HG02678 (cell line): Measurements from ENCODE around the gene LNPK.
"Not testable (repeated sequence)": the region's sequence is repeated elsewhere in the genome, so short reads cannot be mapped to it uniquely, and the experiment has no call there.

ENCODE experiments used
- ATAC-seq: cut with Tn5 transposase; IDR thresholded peaks from one replicate; pipeline ENCODE4 v1.9.1; 2021; ENCODE audit warnings: mild to moderate bottlenecking, moderate library complexity; ENCODE audit not compliant: unreplicated experiment

LNPK gene

GRCh38 chr2:176001916-176002687 lies at the start of gene LNPK:
TSS of gene LNPK (minus strand) at chr2:176002267. CDS start at chr2:175995584, 6,683 bp downstream.
- ATAC-seq, result peak; percentile 95

GRCh38 chr2:176039375-176039774 lies 37.3 kb upstream of the LNPK start:
- no peak for ATAC-seq

GRCh38 chr2:176038694-176039093 lies 36.6 kb upstream of the LNPK start:
- no peak for ATAC-seq

- ATAC-seq, result no peak
These were observed 33.1 kb upstream of the LNPK start for GRCh38 chr2:176035013-176035691.

- no peak for ATAC-seq
These were observed 25.7 kb upstream of the LNPK start for GRCh38 chr2:176027806-176028205.

- no peak for ATAC-seq
These were observed 23.9 kb upstream of the LNPK start for GRCh38 chr2:176025932-176026331.

- no peak for ATAC-seq
These were observed 22.0 kb upstream of the LNPK start for GRCh38 chr2:176024083-176024482.

- no peak for ATAC-seq
These were observed 20.0 kb upstream of the LNPK start for GRCh38 chr2:176022048-176022447.

- ATAC-seq, result no peak
These were observed 18.3 kb upstream of the LNPK start for GRCh38 chr2:176020400-176020799.

- ATAC-seq, result no peak
These were observed 16.6 kb upstream of the LNPK start for GRCh38 chr2:176018708-176019107.

GRCh38 chr2:176009445-176009844 lies 7.4 kb upstream of the LNPK start:
- ATAC-seq, result no peak

GRCh38 chr2:176004934-176005333 lies 2.9 kb upstream of the LNPK start:
- no peak for ATAC-seq

GRCh38 chr2:176003958-176004357 lies 1.9 kb upstream of the LNPK start:
- ATAC-seq, result no peak

GRCh38 chr2:176002688-176003210 lies 682 bp upstream of the LNPK start:
- no peak for ATAC-seq

- ATAC-seq, result peak; percentile 46
These were observed 669 bp downstream of the LNPK start for GRCh38 chr2:176001281-176001915.

- ATAC-seq, result no peak
These were observed 2.7 kb downstream of the LNPK start for GRCh38 chr2:175999283-175999819.

- no peak for ATAC-seq
These were observed 12.0 kb downstream of the LNPK start for GRCh38 chr2:175990099-175990498.

- ATAC-seq, result not testable (repeated sequence)
These were observed 14.9 kb downstream of the LNPK start for GRCh38 chr2:175987126-175987525.

GRCh38 chr2:175984846-175985245 lies 17.2 kb downstream of the LNPK start:
- ATAC-seq, result no peak

- no peak for ATAC-seq
These were observed 20.5 kb downstream of the LNPK start for GRCh38 chr2:175981551-175981950.

- ATAC-seq, result no peak
These were observed 25.5 kb downstream of the LNPK start for GRCh38 chr2:175976391-175977157.
